Measurements from ENCODE around the gene C17orf50.

Gene C17orf50

DNA sequence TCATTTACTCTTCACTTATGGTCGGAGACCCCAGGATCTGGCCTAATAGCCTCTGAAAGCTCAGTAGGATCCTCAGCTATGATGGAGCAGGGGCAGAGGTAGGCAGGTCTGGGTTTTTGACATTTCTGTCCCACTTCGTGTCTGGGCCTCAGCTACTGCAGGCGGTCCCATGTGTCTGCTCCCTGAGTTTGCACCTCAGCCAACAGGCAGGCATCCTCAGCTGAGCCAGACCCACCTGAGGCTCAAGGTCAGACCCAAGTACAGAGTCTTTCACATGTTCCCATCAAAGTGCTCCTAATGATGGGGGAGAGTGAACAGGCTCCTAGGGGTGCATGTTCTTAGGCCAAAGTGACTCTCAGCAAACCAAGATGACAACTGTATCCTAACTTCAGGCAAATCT, 32.1 kb upstream of the C17orf50 start:
- peaks cover 23% of the 10 kb centered on the region for H3K4me1 ChIP-seq (ENCODE audit: insufficient read depth, low read length)
- no peaks in the 10 kb centered on the region for H3K9me3 ChIP-seq (ENCODE audit: control insufficient read depth, insufficient read depth, low read length)
- no peak overlapping the region for H3K9ac ChIP-seq (ENCODE audit: low read depth, low read length)
- H3K36me3 ChIP-seq (ENCODE audit: insufficient read depth, low read length), result peaks cover 11% of the 10 kb centered on the region

DNA sequence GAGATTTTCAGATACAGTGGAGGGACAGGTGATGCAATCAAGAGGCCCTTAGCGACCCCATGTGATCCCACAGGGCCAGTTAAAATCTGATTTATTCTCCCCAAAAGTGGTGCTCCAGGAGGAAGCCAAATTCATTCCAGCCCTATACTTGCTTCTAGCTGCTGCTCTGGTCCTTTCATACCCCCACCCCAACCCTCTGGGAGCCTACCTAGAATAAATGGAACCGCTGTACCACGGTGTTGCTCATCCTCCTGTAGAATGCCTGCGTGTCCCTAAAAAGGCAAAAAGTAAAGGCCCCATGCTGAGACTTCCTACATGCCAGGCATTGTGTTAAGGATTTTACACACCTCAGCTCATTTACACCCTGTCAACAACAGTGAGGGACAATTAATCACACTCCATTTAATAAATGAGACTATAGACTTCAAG, 31.3 kb upstream of the C17orf50 start:
- no peak overlapping the region for H3K9ac ChIP-seq (ENCODE audit: low read depth, low read length)
- H3K4me1 ChIP-seq (ENCODE audit: insufficient read depth, low read length), result peaks cover 23% of the 10 kb centered on the region
- no peaks in the 10 kb centered on the region for H3K9me3 ChIP-seq (ENCODE audit: control insufficient read depth, insufficient read depth, low read length)
- H3K36me3 ChIP-seq (ENCODE audit: insufficient read depth, low read length), result peaks cover 8% of the 10 kb centered on the region; the same call in 1 of the 2 replicates

DNA sequence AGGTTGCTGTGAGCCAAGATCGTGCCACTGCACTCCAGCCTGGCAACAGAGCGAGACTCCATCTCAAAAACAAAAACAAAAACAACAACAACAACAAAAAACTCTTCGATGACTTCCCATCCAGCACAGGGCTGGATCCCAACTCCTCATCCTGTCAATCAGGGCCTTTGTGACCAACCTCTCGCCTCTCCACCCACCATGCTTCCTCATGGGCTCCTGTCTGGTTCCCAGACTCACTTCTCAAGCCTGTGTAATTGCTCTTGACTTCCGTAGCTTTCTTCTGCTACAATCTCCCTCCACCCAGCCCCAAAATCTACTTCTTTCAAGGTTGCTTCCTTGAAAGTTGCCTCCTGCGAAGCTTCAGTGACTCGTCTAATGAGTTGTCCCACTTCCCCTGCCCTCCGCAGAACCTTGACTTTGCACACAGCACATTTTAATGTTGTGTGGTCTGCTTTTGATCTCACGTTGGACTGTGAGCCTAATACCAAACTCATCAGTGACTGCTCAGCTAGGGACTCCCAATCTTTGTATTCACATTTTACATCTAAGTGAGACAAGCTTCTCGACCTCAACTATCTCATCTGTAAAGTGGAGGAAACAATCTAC, 30.2 kb upstream of the C17orf50 start:
- Histone ChIP-seq H3K4me1 (ENCODE audit: insufficient read depth, low read length) (peaks cover 18% of the 10 kb centered on the region), H3K36me3 (ENCODE audit: insufficient read depth, low read length) (0 out of 2 replicates have a peak, but pooled peaks cover under 1% of the 10 kb centered on the region), H3K9ac (ENCODE audit: low read depth, low read length) (no peak overlapping the region), H3K9me3 (ENCODE audit: control insufficient read depth, insufficient read depth, low read length) (no peaks in the 10 kb centered on the region)

DNA sequence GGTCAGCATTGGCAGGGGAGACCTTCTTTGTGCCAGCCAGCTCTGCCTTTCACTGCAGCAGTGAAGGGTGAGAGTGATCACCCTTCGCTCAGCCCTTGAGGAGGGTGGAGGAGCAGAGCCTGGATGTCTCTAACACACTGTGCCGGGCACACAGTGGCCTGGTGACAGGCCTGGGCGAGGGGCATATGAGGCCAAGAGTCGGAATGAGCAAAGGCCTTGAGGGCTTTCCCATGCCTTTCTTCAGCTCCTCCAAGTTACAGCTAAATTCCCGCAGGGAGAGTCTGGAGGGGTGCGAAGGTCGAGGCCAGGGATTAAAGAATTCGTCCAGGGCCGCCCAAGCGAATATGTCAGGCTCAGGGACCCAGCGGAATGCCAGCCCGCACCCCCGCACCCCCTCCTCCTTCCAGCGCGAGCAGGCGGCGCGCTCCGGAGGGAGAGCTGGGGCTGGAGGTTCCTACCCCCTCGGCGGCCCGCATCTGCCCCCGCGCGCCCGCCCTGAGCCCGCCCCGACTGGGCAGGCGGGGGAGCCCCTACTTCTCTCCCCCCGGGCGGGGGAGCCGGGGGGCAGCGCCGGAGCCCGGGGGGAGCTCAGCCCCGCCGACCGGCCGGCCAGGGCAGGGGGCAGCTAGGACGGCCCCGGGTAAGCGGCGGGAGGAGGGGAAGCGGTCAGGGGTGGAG, 29.3 kb upstream of the C17orf50 start, which contains the start of gene RASL10B:
Gene RASL10B (plus strand): TSS at position 401 of the 678 bp plus-strand sequence. CDS start 3,546 bp downstream, outside the sequence.
- no peaks in the 10 kb centered on the region for H3K9me3 ChIP-seq (ENCODE audit: control insufficient read depth, insufficient read depth, low read length)
- H3K36me3 ChIP-seq (ENCODE audit: insufficient read depth, low read length), result no peaks in the 10 kb centered on the region
- peak within 1 kb of the TSS; percentile 64 for H3K9ac ChIP-seq (ENCODE audit: low read depth, low read length)
- H3K4me1 ChIP-seq (ENCODE audit: insufficient read depth, low read length), result peaks cover 13% of the 10 kb centered on the region

- Histone ChIP-seq H3K9ac (ENCODE audit: low read depth, low read length) (peak overlapping the region; percentile 64), H3K36me3 (ENCODE audit: insufficient read depth, low read length) (no peaks in the 10 kb centered on the region)
These were observed 28.5 kb upstream of the C17orf50 start for GRCh38 chr17:35731917-35732805.

DNA sequence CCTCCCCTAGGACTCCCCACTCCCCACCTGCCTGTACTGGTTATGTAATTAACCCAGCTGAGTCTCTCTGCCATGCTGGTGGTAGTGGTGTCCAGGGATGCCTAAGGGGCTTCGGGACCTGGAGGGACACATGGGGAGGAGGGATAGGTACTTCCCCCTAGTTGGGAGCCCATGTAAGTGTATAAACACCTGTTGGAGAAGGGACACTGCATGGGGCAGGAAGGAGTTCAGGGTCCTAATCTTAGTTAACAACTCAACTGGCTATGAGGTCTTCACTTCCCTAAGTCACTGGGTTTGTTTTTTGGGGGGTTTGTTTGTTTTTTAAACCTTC, 27.9 kb upstream of the C17orf50 start:
- Histone ChIP-seq H3K36me3 (ENCODE audit: insufficient read depth, low read length) (no peaks in the 10 kb centered on the region), H3K4me1 (ENCODE audit: insufficient read depth, low read length) (peaks cover 13% of the 10 kb centered on the region), H3K9me3 (ENCODE audit: control insufficient read depth, insufficient read depth, low read length) (no peaks in the 10 kb centered on the region), H3K9ac (ENCODE audit: low read depth, low read length) (no peak overlapping the region; the same call in 1 of the 2 replicates)

More at GRCh38 chr17:35731917-35732805, 28.5 kb upstream of the C17orf50 start:
- H3K9me3 ChIP-seq (ENCODE audit: control insufficient read depth, insufficient read depth, low read length), result no peaks in the 10 kb centered on the region
- H3K4me1 ChIP-seq (ENCODE audit: insufficient read depth, low read length), result peaks cover 13% of the 10 kb centered on the region

DNA sequence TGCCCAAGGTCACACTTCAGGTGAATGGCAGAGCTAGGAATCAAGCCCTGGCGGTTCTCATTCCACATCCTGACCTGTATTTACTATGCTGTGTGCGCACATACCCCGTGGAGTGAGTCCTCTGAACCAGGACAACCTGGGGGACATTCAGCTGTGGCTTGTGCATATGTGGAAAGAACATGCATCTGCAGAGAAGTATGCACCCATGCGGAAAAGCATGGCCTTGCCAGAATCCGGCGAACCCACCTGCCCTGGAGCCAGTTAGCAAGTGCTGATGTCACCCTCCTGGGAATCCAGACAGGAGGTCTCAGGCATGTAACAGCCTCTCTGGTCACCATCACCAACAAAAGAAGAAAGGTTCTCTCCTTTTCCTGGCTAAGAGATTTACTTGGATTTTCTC, 27.3 kb upstream of the C17orf50 start:
- Histone ChIP-seq H3K9ac (ENCODE audit: low read depth, low read length) (no peak overlapping the region), H3K36me3 (ENCODE audit: insufficient read depth, low read length) (no peaks in the 10 kb centered on the region)

DNA sequence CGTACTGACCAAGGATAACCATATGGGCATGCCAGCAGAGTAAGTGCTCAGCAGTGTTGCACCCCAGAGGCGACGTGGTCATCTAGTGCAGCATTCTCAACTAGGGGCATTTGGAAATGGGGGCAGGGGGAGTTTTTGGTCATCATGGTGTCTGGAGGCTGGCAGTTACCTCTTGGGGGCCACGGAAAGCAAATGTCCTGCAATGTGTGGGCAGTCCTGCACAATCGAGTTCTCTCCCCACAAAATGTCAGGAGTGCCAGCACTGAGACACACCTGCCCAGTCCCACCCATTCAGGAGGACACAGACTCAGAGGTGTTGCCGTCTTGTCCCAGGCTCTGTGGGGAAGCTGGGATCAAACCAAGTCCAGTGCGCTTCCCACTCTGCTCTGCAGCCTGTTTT, 26.3 kb upstream of the C17orf50 start:
- Histone ChIP-seq H3K9ac (ENCODE audit: low read depth, low read length) (no peak overlapping the region), H3K36me3 (ENCODE audit: insufficient read depth, low read length) (no peaks in the 10 kb centered on the region), H3K9me3 (ENCODE audit: control insufficient read depth, insufficient read depth, low read length) (no peaks in the 10 kb centered on the region), H3K4me1 (ENCODE audit: insufficient read depth, low read length) (peaks cover 8% of the 10 kb centered on the region)

More for the DNA sequence above, 27.3 kb upstream of the C17orf50 start:
- H3K9me3 ChIP-seq (ENCODE audit: control insufficient read depth, insufficient read depth, low read length), result no peaks in the 10 kb centered on the region
- H3K4me1 ChIP-seq (ENCODE audit: insufficient read depth, low read length), result peaks cover 13% of the 10 kb centered on the region

GRCh38 chr17:35735036-35735805, 25.5 kb upstream of the C17orf50 start:
- Histone ChIP-seq H3K36me3 (ENCODE audit: insufficient read depth, low read length) (no peaks in the 10 kb centered on the region), H3K9ac (ENCODE audit: low read depth, low read length) (no peak overlapping the region), H3K9me3 (ENCODE audit: control insufficient read depth, insufficient read depth, low read length) (no peaks in the 10 kb centered on the region)

DNA sequence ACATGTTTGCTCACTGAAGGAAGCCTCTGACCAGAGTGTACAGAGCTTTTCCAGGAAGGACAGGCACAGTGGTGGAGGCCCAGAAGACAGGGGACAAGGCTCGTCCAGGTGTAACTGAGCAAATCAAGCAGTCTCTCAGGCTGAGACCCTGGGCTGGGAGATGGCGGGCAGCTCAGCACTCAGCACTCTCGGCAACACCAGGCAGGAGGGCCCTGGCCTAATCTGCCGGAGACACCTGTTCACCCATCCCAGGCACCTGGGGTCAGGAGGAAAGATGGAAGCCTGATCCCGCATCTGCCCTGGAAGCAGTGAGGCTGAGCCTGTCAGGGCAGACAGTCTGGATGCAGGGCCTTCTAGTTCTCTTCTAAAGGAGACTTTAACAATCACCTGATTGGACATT, 24.5 kb upstream of the C17orf50 start:
- no peaks in the 10 kb centered on the region for H3K36me3 ChIP-seq (ENCODE audit: insufficient read depth, low read length)
- peaks cover 4% of the 10 kb centered on the region for H3K9me3 ChIP-seq (ENCODE audit: control insufficient read depth, insufficient read depth, low read length)
- H3K9ac ChIP-seq (ENCODE audit: low read depth, low read length), result no peak overlapping the region
- H3K4me1 ChIP-seq (ENCODE audit: insufficient read depth, low read length), result 0 out of 2 replicates have a peak, but pooled peaks cover under 1% of the 10 kb centered on the region

More at GRCh38 chr17:35735036-35735805, 25.5 kb upstream of the C17orf50 start:
- 0 out of 2 replicates have a peak, but pooled peaks cover 4% of the 10 kb centered on the region for H3K4me1 ChIP-seq (ENCODE audit: insufficient read depth, low read length)

GRCh38 chr17:35738519-35739133, 22.1 kb upstream of the C17orf50 start:
- Histone ChIP-seq H3K9me3 (ENCODE audit: control insufficient read depth, insufficient read depth, low read length) (peaks cover 4% of the 10 kb centered on the region), H3K4me1 (ENCODE audit: insufficient read depth, low read length) (no peaks in the 10 kb centered on the region), H3K36me3 (ENCODE audit: insufficient read depth, low read length) (no peaks in the 10 kb centered on the region), H3K9ac (ENCODE audit: low read depth, low read length) (no peak overlapping the region)

- Histone ChIP-seq H3K36me3 (ENCODE audit: insufficient read depth, low read length) (no peaks in the 10 kb centered on the region), H3K9me3 (ENCODE audit: control insufficient read depth, insufficient read depth, low read length) (peaks cover 4% of the 10 kb centered on the region), H3K4me1 (ENCODE audit: insufficient read depth, low read length) (no peaks in the 10 kb centered on the region), H3K9ac (ENCODE audit: low read depth, low read length) (no peak overlapping the region)
These were observed 20.5 kb upstream of the C17orf50 start for GRCh38 chr17:35740216-35740615.

All from ES-I3 (cell line).